ENCODE results near the gene CLCA1.

Gene CLCA1

DNA sequence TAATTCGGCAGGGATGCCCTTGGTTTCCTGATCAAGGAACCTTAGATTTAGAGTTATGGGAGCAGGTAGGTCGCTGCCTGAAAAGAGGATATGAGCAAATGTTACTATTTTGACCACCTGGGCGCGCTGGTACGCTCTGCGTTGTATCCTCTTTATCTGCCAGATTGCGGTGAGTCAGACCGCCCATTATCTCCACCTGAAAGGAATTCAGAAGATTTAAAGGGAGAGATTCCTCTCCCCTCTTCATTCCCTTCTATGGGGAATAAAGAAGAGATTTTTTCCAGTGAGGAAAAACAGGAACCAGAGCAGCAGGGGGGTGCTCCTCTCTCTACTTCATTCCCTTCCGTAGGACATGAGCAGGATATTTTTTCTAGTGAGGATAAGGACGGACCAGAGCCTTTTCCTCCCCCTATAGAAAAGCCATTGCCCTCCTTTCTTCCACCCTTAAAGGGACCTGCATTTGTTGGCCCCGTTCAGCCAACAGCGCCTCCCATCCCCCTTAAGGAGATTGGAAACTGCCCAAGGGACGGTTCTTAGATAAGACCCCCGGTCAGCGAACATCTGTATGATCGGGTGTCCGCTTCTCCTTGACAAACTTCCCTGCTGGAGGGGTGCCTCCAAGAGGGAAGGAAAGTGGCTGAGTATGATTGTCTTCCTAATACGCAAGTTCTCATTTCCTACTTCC, 34.1 kb downstream of the CLCA1 start:
- in situ Hi-C loops (cut with MboI; ENCODE audit: low pct_unique_long_range_greater_than_20kb, low sequenced_read_pairs, unreplicated experiment): no loop called here
- TF ChIP-seq, protein P1, sequence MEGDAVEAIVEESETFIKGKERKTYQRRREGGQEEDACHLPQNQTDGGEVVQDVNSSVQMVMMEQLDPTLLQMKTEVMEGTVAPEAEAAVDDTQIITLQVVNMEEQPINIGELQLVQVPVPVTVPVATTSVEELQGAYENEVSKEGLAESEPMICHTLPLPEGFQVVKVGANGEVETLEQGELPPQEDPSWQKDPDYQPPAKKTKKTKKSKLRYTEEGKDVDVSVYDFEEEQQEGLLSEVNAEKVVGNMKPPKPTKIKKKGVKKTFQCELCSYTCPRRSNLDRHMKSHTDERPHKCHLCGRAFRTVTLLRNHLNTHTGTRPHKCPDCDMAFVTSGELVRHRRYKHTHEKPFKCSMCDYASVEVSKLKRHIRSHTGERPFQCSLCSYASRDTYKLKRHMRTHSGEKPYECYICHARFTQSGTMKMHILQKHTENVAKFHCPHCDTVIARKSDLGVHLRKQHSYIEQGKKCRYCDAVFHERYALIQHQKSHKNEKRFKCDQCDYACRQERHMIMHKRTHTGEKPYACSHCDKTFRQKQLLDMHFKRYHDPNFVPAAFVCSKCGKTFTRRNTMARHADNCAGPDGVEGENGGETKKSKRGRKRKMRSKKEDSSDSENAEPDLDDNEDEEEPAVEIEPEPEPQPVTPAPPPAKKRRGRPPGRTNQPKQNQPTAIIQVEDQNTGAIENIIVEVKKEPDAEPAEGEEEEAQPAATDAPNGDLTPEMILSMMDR (IDR thresholded peaks at IDR 0.05; ENCODE audit: extremely low read depth, insufficient read depth, missing control alignments): no peak
- no peak for DNase-seq (ENCODE audit: low spot score)

DNA sequence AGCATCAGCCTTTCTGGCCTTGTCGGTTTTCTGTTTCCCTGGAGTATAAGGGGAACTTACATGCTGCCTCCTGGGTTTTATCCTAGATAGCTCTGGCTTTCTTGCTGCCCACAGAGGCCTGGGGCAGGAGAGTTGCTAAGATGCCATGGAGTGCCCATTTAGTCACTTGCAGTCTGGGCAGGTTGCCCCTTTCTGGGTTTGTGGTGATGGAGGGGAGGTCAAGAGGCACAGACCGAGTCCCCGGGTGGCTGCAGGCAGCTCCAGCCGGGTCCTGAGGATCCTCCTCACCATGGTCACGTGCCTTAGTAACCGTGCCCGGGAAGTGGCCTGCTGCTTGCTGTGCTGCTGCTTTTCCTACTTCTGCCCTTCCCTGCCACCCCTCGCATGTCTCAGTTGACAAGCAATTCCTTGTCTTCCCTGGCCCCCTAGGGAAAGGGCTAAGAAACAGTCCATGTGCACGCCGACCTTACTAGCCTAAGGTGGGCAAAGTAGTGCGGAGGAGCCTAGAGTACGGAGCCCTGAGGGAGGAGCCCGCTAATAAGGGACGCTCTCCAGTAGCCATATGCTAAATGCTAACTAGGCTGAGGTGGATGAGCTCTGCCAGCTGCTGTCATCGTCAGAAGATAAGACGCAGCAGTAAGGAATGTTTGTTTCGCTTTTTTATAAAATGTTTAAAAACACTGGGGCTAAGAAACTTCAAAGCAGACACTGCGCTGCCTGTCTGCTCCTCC, 34.8 kb downstream of the CLCA1 start:
- TF ChIP-seq, protein P1 (IDR thresholded peaks at IDR 0.05; ENCODE audit: extremely low read depth, insufficient read depth, missing control alignments): no peak
- in situ Hi-C loops (cut with MboI; ENCODE audit: low pct_unique_long_range_greater_than_20kb, low sequenced_read_pairs, unreplicated experiment): no loop called here
- no peak for DNase-seq (ENCODE audit: low spot score)

DNA sequence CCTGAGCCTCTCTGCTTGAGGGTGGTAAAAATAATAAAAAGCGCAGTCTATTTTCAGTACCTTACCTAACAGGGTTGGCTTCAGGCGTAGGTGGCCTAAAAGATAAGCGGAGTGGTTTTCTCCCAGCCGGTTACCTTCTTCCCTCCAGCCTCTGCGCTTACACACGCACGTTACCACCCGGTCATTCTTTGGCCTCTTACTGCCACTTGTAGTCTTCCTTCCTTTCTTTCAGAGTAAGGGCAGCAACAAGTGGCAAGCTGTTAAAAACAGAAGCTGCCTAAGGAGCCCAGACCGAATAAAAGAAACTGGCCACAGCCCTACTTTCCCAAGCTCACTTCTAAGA, 35.4 kb downstream of the CLCA1 start:
- no peak for DNase-seq (ENCODE audit: low spot score)
- in situ Hi-C loops (cut with MboI; ENCODE audit: low pct_unique_long_range_greater_than_20kb, low sequenced_read_pairs, unreplicated experiment): no loop called here
- TF ChIP-seq, protein P1 (IDR thresholded peaks at IDR 0.05; ENCODE audit: extremely low read depth, insufficient read depth, missing control alignments): no peak

DNA sequence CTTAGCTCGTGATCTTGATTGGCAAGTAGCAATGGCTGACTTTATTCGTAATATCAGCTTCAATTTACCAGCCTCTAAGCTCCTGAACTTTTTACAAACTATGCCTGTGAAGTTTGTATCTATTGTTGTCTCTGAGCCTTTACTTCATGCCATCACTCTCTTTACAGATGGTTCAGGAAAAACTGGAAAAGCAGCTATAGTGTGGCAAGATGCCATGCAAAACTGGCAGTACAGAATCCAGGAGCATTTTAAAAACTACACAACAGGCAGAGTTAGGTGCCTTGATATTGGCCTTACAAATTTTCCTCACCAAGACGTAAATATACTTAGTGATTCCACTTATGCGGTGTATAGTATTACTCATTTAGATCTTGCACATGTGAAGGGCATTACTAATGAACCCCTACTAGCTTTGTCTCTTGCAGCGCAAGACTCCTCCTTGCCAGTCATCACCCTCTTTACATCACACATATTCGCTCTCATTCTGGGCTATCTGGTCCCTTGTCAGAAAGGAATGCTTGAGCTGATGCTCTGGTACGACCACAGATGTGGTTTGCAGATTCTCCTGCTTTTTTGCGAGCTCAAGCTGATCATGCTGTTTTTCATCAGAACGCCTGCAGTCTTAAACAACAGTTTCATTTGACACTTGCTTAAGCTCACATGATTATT, 36.3 kb downstream of the CLCA1 start:
- DNase-seq (ENCODE audit: low spot score): no peak
- in situ Hi-C loops (cut with MboI; ENCODE audit: low pct_unique_long_range_greater_than_20kb, low sequenced_read_pairs, unreplicated experiment): no loop called here
- TF ChIP-seq, protein P1 (IDR thresholded peaks at IDR 0.05; ENCODE audit: extremely low read depth, insufficient read depth, missing control alignments): no peak

DNA sequence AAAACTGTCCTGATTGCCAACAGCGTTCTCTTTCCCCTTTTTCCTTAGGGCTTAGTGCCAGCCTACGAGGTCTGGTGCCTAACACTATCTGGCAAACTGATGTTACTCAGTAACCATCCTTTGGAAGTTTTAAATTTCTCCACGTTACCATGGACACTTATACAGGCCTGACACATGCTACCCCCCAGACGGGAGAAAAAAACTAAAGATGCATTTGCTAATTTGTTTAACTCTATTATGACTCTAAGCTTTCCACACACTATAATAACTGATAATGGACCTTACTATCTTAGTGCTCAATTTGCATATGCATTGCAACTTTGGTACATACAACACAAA, 36.8 kb downstream of the CLCA1 start:
- TF ChIP-seq, protein P1 (IDR thresholded peaks at IDR 0.05; ENCODE audit: extremely low read depth, insufficient read depth, missing control alignments): no peak
- DNase-seq (ENCODE audit: low spot score): no peak
- in situ Hi-C loops (cut with MboI; ENCODE audit: low pct_unique_long_range_greater_than_20kb, low sequenced_read_pairs, unreplicated experiment): no loop called here

DNA sequence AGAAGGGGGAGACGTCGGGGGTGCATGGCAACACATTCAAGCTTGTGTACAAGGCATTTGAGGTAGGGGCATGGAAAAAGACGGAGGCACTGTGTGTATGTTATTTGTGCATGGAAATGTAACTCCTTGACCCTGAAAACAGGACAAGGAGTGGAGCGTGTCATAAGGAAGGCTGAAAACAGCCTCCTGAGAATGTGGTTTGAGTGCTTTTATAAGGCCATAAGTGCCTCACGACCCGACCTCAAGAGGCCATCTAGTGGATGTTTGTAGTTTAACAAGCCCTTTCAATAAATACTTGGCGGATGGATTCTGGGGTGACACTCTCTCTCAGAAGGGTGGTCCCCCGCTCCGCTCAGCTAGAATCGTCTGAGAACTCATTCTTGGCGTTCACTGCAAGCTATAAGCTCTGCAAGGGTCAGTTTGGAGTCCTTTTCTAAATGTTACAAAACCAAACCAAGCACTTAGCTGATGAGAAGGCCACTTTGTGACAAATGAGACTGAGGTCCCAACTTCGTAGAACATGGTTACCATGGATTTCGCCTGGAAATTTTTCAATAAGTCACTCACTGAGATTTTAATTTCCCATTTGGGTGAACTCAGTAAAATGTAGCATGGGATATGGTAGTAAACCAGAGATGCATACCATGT, 39.3 kb downstream of the CLCA1 start:
- TF ChIP-seq, protein P1 (IDR thresholded peaks at IDR 0.05; ENCODE audit: extremely low read depth, insufficient read depth, missing control alignments): peak; percentile 41
- in situ Hi-C loops (cut with MboI; ENCODE audit: low pct_unique_long_range_greater_than_20kb, low sequenced_read_pairs, unreplicated experiment): no loop called here
- DNase-seq (ENCODE audit: low spot score): no peak
